22Rv1 (cell line): ENCODE measurements around the gene BACH2.

Source experiments
- H3K27ac ChIP-seq: fragments of 450-650 bp; 2 replicates; pipeline ENCODE4 v1.5.1; 2017
- ZFX ChIP-seq: fragments of 450-650 bp; IDR thresholded peaks from 2 replicates; pipeline ENCODE4 v1.6.1; 2017; ENCODE audit warnings: antibody characterized with exemption, borderline replicate concordance
- TF ChIP-seq, protein P1 (sequence below): fragments of 450-650 bp; IDR thresholded peaks from 2 replicates; pipeline ENCODE4 v1.5.1; 2017; ENCODE audit warnings: mild to moderate bottlenecking

Gene BACH2

DNA sequence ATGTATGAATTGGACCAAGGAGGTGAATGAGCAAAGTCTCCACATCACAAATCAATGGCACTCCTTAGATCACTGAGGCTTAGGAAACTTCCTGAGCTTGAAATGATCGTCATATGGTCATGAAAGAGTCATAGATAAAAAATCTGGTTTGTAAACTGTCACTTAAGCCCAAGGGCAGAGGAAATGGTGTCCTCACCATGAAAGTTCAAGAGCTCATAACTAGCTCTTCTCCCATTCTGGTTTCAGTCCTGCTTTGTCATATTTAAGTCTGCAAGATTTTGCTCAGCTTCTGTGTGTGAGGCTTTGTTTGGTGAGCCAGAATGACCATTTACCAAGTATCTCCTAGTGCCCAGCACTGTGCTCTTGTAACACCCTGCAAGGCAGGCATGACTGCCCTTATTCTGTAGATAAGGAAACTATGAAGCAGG is 341.9 kb downstream of the BACH2 start:
- no peak overlapping the region for H3K27ac ChIP-seq
- no peak for TF ChIP-seq ZFX
- TF ChIP-seq, protein P1, sequence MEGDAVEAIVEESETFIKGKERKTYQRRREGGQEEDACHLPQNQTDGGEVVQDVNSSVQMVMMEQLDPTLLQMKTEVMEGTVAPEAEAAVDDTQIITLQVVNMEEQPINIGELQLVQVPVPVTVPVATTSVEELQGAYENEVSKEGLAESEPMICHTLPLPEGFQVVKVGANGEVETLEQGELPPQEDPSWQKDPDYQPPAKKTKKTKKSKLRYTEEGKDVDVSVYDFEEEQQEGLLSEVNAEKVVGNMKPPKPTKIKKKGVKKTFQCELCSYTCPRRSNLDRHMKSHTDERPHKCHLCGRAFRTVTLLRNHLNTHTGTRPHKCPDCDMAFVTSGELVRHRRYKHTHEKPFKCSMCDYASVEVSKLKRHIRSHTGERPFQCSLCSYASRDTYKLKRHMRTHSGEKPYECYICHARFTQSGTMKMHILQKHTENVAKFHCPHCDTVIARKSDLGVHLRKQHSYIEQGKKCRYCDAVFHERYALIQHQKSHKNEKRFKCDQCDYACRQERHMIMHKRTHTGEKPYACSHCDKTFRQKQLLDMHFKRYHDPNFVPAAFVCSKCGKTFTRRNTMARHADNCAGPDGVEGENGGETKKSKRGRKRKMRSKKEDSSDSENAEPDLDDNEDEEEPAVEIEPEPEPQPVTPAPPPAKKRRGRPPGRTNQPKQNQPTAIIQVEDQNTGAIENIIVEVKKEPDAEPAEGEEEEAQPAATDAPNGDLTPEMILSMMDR, result no peak

DNA sequence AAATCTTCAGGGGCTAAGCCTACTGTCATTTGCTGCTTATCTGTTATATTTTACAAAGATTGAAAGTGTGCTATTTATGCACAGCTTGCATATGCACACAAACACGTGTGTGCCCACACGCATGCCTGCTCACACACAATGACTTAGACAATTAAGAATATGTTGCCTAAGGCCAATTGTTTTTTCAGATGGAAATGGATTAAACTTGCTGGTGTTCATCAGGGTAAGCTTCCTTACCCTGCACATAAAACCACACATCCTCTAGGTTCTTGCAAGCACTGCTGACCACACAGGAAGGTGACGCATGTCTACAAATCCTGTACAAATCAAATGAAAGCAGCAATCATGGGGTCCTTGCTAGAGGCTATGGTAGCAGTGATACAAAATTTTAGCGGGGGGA is 344.0 kb downstream of the BACH2 start:
- TF ChIP-seq, protein P1, result no peak
- no peak for TF ChIP-seq ZFX

DNA sequence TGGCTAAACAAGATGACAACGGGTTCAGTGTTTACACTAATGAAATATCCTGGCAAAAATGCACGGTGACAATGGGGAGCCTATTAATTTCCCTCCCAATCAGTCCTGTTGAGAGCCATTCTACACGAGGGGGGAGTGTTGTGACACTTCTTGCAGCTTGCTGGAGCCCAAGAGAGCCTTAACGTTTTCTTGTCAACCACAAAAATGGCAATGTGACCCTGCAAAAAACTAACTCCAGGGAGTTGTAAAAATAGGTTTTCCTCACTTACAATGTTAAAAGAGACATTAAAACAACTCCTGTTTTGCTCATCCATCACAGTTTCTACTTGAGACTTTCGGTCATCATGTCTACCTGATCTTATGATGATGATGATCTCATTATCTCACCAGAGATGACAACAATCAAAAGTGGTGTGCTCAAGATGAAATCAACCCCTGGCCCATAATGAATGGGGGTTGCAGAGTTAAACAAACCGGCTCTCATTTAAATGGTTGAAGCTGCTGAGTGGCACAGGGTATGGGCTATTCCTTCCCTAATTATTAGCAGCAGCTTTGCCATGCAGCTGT is 344.5 kb downstream of the BACH2 start:
- TF ChIP-seq ZFX, result no peak
- TF ChIP-seq, protein P1, result no peak
- H3K27ac ChIP-seq, result no peak overlapping the region

More for the DNA sequence above, 344.0 kb downstream of the BACH2 start:
- H3K27ac ChIP-seq, result no peak overlapping the region

DNA sequence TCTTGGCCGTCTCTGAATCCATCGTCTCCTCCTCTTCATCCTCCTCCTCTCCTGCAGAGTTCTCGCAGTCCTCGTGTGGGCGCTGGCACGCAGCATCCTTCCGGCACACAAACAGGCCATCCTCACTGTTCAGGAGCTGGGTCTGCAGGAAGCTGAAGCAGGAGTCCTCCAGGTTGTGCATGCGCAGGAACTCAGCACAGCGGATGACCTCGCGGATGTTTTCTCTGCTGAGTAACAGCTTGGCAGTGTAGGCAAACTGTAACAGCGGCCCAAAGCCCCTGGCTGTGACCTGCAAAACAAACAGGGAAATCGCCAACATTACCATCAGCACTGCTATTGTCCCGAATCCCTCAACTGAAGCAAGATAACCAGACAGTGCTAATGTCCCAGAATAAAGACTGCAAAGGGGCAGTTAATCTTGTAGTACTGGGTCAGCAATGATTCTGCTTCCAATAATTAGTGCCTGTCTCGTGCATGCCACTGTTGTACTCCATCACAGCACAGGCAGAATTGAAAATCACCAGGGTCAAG is 345.0 kb downstream of the BACH2 start:
- TF ChIP-seq, protein P1, result no peak
- TF ChIP-seq ZFX, result no peak
- H3K27ac ChIP-seq, result no peak overlapping the region

DNA sequence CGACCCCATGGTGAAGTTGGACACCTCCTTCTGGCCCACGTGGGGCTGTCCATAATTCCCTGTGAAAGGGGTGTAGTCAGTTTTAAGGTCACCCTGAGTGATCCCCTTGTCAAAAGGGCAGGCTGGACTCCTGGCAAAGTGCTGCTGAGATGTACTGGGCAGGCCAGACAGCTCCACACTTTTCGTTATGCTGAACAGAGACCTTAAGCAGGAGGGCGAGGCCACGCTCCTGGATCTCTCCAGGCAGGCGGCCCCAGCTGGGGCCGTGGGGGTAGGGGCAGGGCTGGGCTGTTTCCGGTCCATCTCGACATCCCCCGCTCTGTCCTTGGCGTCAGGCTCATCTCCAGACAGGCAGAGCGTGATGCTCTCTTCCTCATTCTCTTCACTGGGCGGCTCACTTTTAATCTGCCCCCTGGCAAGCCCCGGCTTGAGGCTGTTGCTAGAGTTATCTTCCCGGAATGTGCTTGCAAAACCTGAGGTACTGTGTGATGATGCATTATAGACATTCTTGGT is 345.7 kb downstream of the BACH2 start:
- no peak overlapping the region for H3K27ac ChIP-seq
- no peak for TF ChIP-seq ZFX

DNA sequence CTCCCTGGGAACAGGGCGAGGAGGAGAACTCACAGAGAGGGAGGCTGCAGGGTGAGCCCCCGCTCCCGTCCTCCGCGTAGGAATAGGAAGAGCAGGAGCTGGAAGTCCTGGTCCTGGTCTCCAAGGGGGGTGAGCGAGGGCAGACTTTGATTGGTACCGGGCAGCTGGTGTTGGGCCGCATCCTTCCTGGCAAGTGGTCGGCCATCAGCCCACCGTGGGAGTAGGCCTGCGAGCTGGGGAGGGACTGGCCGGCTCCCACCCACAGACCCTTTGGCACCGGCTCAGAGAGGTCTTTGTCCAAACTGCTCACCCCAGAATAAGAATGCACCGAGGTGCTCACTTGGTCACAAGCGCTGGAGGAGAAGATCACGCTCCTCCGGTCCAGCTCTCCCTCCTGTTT is 346.2 kb downstream of the BACH2 start:
- H3K27ac ChIP-seq, result no peak overlapping the region
- TF ChIP-seq, protein P1, result no peak
- no peak for TF ChIP-seq ZFX

DNA sequence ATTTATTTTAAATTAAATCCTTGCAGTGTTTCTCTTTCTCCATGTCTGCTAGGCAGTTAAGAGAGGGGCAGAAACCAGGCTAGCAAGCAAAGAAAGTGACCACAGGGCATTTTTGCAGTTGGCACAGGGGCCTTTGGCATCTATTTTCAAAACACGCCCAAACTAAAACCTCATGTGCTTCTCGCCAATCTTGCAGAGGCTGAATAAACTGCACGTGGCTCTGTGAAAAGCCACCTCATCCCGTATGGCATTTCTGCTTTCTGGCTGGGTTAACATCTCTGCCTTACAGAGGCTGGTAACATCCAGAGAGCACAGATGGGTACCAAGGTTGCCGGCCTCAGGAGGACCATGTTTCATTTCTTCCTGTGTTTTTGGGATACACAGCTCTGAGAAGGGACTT is 347.8 kb downstream of the BACH2 start:
- H3K27ac ChIP-seq, result no peak overlapping the region
- no peak for TF ChIP-seq ZFX
- TF ChIP-seq, protein P1, result no peak
